Measurements from ENCODE around the gene IRF2BP1. TPM values are rescaled to one million over a fixed set of nuclear protein-coding genes. Genes with fewer than 3 reads are reported as not detected.

The IRF2BP1 gene
- total and polyA plus RNA-seq, 4 donors, result 4.9 to 16.8 (median 16.4) TPM

- H3K9me3 ChIP-seq (ENCODE audit: control insufficient read depth in 4 of 4, low read length in 3 of 4), result no peaks in the 10 kb centered on the region
- no peak for DNase-seq (ENCODE audit: low spot score)
- no peaks in the 10 kb centered on the region for H3K36me3 ChIP-seq (ENCODE audit: control insufficient read depth in 4 of 4, insufficient read depth in 3 of 4, low read depth in 1 of 4, low read length in 3 of 4)
- peaks cover 4 to 14% (median 9%) of the 10 kb centered on the region in 4 donors for H3K4me1 ChIP-seq (ENCODE audit: control insufficient read depth in 4 of 4, insufficient read depth in 4 of 4, low read length in 3 of 4)
- H3K4me3 ChIP-seq (ENCODE audit: low read depth in 1 of 3, low read length in 3 of 3), result no peak overlapping the region
- TF ChIP-seq TAF1 (conservative IDR thresholded peaks at IDR 0.05) (no peak), HNF4G (IDR thresholded peaks at IDR 0.05) (no peak), CTCF (IDR thresholded peaks at IDR 0.05; ENCODE audit: low read depth, low read length, missing input control) (no peak), RAD21 (IDR thresholded peaks at IDR 0.05) (no peak), NR2F2 (IDR thresholded peaks at IDR 0.05) (no peak), RXRA (IDR thresholded peaks at IDR 0.05) (no peak), JUND (IDR thresholded peaks at IDR 0.05) (no peak), SP1 (IDR thresholded peaks at IDR 0.05) (no peak), FOXA2 (IDR thresholded peaks at IDR 0.05) (no peak), ZBTB33 (IDR thresholded peaks at IDR 0.05) (no peak), YY1 (IDR thresholded peaks at IDR 0.05) (no peak), REST (IDR thresholded peaks at IDR 0.05) (no peak), EGR1 (IDR thresholded peaks at IDR 0.05; ENCODE audit: low read depth in 2 of 2) (no peak), ATF3 (IDR thresholded peaks at IDR 0.05) (no peak), HNF4A (conservative IDR thresholded peaks at IDR 0.05) (no peak), MAX (IDR thresholded peaks at IDR 0.05) (no peak), GABPA (IDR thresholded peaks at IDR 0.05 in 1 of 2, conservative IDR thresholded peaks at IDR 0.05 in 1 of 2) (no peak), FOXA1 (IDR thresholded peaks at IDR 0.05) (no peak)
- WGBS, result 94% methylated on average over 3 of the region's 3 CpGs
- no peaks in the 10 kb centered on the region for H3K27me3 ChIP-seq (ENCODE audit: control insufficient read depth in 4 of 4, insufficient read depth in 4 of 4, low read length in 3 of 4)
- H3K9ac ChIP-seq (ENCODE audit: low read depth in 1 of 2, low read length in 2 of 2), result no peak overlapping the region
- no peak overlapping the region for H3K27ac ChIP-seq (ENCODE audit: low read depth in 1 of 2, low read length in 2 of 2)
These were observed 20.3 kb upstream of the IRF2BP1 start for GRCh38 chr19:45906221-45906620.

Measured in liver (tissue), 9 donors.